NOMO-1 treated with dmso at 0.1 percent for 144 hours (cell line): ENCODE results near the gene THSD7A.
"Not testable (repeated sequence)": the region's sequence is repeated elsewhere in the genome, so short reads cannot be mapped to it uniquely, and the experiment has no call there.

Experiments used
- DNase-seq: peaks from one replicate; lab custom pipeline; 2025; ENCODE audit not compliant: unreplicated experiment; lab: John Stamatoyannopoulos, UW

The THSD7A gene

DNA sequence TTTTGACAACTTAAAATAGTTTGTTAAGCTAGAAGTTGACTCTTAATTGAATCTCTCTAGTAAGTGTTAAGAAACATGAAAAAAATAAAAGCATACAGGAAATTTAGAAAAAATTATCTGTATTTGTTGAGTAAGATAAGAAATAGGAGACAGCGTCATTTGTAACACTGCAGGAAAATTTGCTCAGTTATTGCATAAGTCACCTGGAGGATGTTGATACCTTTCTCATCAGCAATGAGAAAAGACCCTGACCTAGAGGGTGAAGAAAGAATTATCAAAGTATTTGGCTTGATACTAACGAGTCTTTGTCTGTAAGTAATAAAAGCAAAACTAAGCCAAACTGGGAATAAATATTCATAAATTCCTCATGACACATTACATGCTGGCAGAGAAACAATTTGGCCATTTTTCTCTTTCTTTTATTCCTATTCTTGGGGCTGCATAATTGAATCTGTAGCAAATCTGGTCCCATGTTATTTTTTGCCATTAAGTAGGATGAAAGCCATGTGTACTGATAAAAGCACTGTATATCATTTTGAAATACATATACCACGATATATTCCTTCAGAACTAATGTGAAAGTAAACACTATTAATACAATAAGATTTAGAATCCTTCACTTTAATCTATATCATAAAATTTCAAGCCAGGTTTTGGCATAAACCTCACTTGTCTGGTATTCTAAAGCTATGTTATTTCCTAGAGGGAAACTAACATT is 362.8 kb downstream of the THSD7A start:
- DNase-seq, result no peak

DNA sequence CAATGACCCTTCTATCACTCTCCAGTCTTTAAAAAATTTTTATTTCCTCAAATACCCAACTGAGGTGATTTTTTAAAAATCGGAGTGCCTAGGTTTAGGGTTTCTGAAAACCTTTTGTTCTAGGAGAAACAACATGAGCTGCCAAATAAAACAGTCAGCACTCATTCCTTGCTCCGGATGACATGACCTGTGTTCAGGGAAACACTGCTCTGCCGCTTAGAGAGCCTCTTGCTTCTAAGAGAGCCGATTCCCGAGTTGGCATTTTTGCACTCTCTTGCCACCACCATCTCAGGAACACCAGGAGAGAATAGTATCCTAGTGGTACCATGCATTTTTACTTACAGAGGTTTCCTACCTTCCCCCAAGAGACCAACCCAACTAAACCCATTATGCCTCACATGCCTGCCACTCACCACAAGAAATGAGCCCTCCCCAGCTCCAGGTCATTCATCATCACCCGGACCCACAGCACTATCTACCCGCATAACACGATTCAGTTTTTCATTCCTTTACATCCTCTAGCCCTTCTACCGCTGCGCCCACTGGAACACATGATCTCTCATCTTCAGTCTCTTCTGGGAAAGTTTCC is 365.4 kb downstream of the THSD7A start:
- DNase-seq, result no peak

DNA sequence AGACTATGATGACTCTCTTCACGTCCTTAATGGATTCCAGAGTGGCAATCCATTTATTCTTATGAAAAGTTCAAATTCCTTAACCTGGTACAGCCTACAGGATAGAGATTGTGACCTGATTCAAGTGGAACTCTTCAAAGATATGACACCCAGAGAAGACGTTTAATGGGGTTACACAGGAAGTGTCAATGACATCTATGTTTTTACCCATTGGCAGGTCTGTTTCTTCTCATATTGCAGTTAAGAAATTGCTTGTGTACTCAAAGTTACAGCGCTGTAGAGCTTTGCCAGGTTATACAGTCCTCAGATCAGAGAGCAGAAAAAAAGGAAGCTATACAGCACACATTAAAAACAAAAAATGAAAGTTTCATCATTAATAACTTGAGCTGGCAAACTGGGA is 367.4 kb downstream of the THSD7A start:
- DNase-seq, result no peak

DNA sequence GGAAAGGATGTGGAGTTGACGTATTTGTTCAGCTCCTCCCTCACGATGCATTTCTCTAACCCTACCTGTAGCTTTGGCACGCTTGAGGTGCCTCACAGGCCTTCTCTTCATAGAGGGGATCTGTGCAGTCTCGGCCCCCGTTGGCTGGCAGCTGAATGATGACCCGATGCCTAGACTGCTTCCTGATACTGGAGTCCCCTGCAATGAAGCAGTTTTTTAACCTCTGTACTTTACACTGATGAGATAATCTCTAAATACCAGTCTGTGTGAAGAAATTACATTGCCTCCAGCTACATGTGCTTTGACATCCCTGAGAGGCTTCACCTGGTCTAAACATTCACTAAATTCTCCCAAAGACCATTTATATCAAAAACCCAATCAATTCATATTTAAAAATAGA is 370.1 kb downstream of the THSD7A start:
- no peak for DNase-seq

DNA sequence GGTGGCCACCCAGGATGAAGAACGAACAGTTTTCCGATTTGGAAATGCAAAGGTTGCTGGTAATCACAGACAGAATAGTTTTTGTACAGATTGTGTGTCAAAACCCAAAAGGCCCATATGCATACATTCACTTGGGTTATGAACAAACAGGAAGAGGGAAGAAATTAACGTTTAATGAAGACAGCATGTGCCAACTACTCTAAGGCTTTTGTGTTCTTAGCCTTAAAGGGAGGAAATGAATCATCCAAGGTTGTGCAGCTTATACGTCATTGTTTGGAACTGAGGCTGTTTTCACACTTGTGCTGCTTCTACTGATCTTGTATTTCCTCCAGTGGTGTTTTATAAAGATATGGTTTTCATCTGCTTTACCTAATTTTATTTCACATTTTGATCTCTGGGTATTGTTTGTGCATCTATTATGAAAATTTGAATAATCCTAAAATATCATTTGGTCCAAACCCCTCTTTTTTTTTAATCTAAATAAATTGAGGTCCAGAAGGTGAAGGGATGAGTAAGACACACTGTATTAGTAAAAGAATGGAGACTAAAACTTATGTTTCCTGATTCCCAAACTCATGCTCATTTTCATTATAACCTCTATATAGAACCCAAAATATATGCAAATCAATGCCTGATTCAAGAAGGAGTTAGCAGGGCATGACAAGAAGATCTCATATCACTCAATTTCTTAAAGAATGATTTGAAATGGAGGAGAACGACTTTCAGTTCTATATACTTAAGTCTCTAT is 373.1 kb downstream of the THSD7A start:
- DNase-seq, result peak; percentile 66

DNA sequence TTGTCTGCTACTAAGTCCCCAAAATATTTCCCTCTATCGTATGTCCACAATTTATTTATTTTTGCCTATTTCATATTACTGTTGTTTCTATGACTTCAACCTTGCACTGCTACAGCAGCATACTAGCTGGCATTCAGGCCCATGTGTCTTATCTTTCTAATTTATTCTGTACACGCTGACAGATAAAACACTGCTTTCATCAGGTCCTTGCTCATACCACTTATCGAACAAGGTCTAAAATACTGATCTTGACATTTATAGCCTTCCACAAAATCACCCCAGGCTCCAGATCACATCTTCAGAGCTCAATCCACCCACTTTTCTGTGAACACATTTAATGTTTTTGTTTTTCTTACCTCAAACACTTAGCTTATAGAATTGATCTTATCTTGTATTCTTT is 374.6 kb downstream of the THSD7A start:
- no peak for DNase-seq

DNA sequence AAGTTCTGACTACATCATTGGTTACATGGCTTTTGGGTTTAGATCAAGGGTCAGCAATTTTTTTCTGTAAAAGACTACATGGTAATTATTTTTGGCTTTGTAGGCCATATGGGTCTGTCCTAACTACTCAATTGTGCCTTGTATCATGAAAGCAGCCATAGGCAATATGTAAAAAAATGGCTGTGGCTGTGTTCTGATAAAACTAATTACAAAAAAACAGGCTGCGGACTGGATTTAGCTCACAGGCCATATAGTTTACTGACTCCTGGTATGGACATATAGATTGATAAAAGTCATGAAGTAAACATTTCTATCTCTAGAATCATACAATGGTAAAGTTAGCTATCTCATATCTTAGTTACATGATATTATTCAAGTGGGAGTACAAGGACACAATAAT is 375.4 kb downstream of the THSD7A start:
- no peak for DNase-seq

DNA sequence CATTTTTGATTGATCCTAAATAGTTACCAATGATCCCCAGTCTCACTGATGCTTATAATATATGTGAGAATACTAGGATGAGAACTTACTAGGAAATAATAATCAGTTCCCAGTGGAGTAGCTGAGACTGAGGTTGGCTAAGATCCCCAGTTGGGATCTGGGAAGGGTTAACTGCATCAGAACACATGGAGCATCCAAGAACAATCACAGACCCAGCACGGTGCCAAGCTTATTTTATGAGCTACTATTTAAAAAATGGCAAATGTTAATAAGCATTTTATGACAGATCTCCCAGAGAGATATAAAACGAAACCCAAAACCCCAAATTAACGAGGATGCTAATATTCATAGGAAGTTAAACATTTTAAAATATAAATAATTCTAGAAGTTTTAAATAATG is 379.5 kb downstream of the THSD7A start:
- DNase-seq, result no peak

DNA sequence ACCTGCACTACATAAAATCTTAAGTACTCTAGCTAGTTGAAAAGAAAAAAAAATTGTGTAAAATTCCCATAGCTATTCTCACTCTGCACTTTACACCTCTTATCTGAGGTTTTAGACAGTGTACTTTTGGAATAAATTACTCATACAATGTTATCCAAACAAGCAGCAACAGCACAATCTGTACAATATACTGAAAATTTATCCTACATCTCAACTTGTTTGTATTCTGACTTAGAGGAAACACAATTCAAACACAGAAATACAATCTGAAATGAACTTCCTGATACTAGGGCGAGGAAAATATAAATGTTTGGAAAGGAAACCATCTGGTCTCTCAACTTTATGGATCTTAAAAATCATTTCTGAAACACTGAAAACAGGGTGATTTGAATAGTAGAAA is 381.7 kb downstream of the THSD7A start:
- no peak for DNase-seq

DNA sequence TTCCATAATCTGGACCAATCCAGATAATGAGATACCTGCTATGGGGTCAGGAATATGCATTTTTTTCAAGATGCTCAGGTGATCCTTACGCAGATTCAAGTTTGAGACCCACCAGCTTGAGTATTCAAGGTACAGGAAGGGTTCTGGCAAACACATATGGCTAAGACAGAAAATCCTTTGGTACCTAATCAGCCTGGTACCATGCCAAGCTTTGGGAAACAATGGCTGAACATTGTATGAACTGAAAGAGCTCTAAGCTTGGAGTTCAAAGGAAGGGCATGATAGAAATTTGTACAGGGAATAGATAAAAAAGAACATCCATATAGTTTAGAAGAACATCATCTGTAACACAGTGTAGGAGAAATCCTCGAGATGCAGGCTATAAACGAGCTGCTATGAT is 382.7 kb downstream of the THSD7A start:
- DNase-seq, result no peak

DNA sequence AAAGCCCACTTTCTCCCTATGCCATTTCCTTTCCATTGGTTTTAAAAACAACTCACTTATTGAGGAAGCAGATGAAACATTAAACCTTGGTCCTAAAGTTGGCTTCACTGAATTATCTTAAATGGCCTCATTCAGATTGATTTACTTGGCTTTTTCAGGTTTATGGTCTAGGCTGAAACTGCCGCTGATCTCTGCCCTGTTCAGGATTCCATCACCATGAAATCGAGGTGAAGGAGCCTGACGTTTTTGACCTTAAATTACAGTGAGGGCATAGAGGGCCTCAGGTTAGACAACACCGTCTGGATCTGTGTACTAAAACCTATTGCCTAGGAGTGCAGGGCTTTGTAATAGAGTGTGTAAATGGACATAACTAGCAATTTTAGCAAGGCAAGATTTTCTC is 383.7 kb downstream of the THSD7A start:
- DNase-seq, result no peak

DNA sequence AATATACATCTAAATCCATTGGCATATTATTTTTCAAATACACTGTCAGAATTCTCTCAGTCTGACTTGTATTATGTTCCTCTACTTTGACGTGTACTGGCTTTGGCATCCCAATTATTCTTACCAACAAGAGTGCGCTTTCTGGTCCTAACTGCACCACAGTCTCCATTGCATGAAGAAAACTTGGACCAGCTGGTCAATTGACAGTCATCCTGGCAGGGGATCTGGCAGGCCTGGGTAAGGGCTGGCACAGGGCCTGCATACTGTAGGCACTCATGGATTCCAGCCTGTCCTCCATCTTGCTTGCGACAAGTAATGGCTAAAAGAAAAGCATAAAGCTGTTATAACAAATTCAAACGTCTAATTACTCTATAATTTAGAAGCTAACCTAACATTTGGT is 384.9 kb downstream of the THSD7A start:
- no peak for DNase-seq

DNA sequence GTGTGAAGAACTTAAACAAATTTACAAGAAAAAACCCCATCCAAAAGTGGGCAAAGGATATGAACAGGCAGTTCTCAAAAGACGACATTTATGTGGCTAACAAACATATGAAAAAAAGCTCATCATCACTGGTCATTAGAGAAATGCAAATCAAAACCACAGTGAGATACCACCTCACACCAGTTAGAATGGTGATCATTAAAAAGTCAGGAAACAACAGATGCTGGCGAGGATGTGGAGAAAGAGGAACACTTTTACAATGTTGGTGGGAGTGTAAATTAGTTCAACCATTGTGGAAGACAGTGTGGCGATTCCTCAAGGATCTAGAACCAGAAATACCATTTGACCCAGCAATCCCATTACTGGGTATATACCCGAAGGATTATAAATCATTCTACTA is 388.1 kb downstream of the THSD7A start:
- not testable (repeated sequence) for DNase-seq

DNA sequence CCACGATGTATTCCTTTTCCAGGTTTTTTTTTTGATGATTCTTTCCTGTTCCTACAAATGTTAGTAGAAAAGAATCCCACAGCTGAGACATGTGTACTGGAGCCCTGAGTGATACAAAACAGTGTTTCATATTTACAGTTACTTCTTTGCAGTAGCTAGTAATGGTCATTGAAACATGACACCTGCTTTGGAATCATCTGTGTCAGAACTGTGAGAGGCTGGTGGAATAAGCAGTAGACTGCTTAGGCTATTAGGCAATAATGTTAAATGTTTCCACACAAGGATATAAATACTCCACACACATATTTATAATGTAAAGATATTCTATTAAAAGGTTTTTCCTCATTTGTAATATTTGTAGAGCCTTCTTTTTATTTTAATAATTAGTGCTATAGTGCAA is 394.0 kb downstream of the THSD7A start:
- DNase-seq, result no peak

DNA sequence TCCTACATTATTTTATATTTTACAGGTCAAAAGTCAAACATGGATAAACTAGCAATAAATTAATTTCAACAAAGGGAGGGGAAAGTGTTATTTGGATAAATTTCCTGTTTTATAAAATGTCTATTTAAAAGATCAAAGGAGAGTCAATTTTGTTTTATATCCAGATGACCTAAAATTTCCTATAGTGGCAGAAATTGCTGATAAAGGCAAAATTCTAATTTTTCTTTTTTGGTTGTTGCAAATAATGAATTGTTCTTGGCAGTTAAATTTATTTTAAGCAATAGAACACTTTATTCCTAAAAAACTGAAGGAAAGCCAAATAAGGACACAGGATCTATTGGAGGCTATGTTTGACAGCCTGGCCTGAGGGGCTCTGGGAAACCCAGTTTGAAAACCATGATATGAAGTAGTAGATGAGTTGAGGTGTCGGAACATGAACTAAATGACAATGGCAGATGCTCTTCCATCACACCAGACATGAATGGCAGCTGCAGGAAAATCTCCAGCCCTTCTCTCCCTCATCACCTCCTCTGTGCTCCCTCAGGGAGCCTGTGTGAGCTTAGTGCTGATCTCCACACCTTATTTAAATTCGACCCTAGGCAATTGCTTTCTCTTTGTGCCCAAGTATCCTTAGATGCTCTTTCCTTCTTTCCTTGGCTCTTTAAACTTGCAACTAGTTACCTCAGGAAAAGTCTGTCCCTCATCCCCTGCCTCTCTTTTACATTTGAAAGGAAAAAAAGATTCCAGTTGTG is 395.0 kb downstream of the THSD7A start:
- DNase-seq, result no peak

DNA sequence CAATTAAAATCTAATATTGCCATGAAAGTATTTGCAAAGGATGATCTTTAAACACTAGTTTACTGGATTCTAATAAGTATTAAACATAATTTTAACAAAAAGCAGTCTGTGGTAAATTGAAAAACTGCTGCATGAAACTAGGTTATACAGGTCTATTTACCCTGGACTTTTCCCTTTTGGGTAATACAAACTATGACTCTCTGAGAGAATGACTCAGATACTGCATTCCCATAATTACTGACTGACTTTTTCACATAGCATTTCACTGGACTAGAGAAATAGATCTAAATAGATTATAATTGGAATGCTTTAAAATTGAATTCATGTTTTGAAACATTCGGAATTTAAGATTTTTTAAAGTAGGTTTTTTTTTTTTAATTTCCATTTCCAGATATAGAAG is 395.7 kb downstream of the THSD7A start:
- no peak for DNase-seq

DNA sequence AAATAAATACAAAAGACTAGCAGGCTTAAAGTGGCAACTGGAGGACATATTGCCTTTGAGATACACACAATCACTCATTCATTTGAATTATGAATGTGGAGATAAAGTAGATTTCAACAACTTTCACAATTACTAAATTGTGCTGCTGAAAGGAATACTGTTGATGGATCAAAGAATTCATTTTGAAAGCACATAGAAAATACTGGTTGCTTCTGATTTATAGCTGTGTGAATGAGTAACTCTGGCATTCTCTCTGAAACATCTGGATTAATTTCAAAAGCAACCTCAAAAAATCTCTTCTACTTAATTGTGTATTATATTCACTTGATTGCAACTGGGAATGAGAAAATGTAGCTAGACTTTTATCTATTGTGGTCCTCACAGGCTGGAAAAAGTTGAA is 397.6 kb downstream of the THSD7A start:
- DNase-seq, result no peak

DNA sequence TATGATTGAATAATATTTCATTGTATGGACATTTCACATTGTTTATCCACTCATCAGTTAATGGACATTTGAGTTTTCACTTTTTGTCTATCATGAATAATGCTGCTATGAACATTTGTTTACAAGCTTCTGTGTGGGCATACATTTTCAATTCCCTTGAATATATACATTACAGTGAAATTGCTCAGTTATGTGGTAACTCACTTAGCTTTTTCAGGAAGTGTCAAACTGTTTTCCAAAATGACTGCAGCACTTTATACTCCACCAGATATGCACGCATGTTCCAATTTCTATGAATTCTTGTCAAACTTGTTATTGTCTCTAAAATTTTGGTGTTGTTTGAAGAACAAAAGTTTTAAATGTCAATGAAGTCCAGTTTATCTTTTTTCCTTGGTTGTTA is 401.2 kb downstream of the THSD7A start:
- no peak for DNase-seq

DNA sequence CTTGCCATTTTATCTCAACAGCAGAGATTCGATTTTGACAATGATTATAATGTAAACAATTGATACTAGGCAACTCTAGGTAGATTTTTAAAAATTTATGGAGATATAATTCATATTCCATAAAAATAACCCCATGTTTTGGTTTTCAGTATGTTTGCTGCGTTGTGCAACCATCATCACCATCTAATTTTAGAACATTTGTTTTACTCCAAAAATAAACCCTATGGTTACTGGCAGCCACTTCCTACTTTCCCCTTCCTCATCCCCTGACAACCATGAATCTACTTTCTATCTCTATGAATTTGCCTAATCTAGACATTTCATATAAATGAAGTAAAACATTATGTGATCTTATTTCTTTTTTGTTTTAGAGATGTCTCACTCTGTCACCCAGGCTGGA is 401.9 kb downstream of the THSD7A start:
- DNase-seq, result peak; percentile 57

DNA sequence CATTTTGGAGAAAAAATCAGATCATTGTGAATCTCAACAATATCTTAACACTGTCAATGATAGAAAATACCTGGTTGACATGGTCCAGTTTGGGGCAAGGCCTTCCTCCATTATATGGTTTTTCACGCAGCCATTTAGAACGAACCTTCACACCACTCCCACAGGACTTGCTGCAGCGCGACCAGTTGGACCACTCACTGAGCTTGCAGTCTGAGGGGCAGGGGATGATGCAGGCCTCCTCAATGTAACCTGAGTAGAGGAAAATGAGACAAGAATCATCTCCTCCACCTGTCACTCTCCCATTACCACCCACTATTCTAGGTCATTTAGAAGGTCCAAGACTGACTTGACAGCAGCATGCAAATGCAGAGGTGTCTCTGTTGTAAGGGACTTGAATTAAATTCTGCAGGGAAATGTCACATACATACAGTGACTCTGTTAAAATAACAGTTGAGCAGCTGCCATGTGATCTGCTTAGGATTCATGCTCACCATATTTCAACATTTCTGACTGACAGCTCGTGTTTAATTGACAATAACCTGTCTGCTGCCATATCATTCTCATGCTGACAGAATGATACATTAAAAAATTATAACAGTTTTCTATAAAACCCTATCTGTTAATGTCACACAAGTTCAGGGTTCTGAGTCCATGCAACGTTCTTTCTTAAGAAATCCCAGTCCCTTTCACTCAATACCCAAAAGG is 403.0 kb downstream of the THSD7A start:
- no peak for DNase-seq

DNA sequence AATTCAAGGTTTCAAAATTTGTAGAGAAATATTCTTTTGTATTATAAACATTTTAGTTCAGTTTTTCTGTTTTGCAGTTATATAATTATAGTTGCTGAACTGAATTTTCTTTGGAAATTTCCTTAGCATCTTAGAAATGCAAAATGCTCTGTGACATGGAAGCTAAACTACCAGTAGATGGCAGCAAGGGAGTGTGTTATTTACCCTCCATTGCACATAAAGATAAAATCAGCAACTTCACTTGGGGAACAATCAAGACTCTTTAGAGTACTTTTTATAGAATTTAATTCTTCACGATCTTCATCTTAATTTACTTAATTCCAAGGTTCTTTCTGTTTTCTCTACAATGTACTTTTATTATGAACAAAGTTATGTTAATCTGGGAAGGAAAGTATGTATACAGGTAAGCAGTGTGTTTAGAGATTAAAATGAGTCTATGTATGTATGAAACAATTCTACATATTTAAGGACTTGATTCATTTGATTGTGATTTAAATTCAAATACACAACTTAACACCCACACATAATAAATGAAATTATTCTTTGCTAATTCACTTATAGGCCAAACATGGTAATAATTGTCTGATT is 404.2 kb downstream of the THSD7A start:
- no peak for DNase-seq
